ENCODE measurements around the gene TMEM178A. TPM values are rescaled to one million over a fixed set of nuclear protein-coding genes. Genes with fewer than 3 reads are reported as not detected.

TMEM178A gene
- total RNA-seq, 1 experiment from 2014 or later, result 7.5 TPM

DNA sequence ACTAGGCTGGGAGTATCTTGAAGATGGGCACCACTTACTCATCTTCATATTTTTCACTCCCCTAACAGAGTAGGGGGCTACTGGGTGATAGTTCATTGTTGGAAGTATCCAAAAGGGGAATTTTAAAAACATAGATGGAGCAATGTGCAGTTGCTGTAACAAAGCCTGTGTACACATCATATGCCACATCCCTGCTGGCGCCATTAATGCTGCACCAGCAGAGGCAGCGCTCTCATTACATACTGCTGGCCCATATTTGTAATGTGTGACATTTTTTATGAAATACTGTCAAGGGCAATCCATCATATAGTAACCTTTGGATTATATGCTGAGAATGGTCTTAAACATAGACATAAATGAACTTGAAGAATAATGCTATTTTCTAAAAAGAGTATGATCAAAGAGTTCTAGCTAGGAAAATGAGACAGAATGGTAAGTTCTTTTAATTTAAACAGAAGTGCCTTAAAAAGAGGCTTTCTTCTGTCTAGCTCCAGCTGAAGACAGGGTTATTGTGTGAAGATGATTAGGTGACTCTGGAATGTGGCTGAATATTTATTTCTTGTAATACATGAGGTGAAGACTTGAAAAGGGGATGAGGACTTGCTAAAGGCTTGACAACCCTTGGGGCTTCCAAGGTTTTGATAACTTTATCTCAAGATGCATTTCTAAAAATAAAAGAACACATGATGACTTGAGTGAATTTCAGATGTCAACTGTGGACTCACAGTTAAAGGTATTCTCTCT is 2.4 kb upstream of the TMEM178A start:
- Histone ChIP-seq H3K56ac (ENCODE audit: insufficient read length, low read depth, low read length) (no peak overlapping the region), H2BK5ac (ENCODE audit: insufficient read length, low read length) (no peak overlapping the region), H3T11ph (ENCODE audit: low read length) (no peak overlapping the region), H4K8ac (replicated peaks; ENCODE audit: insufficient read length, low read depth, low read length) (no peak overlapping the region), H4K91ac (ENCODE audit: insufficient read length, low read depth, low read length) (no peak overlapping the region), H2BK12ac (ENCODE audit: insufficient read length, low read depth, low read length) (no peak overlapping the region), H3K79me2 (ENCODE audit: insufficient read depth, low read length) (0 out of 2 replicates have a peak, but pooled peaks cover 4% of the 10 kb centered on the region), H4K5ac (ENCODE audit: insufficient read length, low read depth, low read length) (no peak overlapping the region), H2AFZ (ENCODE audit: low read length) (no peak overlapping the region), H3K23ac (ENCODE audit: insufficient read length, low read depth, low read length) (no peak overlapping the region), H3K23me2 (ENCODE audit: insufficient read length, low read depth, low read length, poor library complexity, severe bottlenecking) (peaks cover 14% of the 10 kb centered on the region), H2BK15ac (ENCODE audit: low read depth, low read length) (no peak overlapping the region), H3K9me3 (ENCODE audit: control insufficient read depth, low read depth, low read length) (no peaks in the 10 kb centered on the region), H2BK20ac (ENCODE audit: low read depth, low read length, poor library complexity, severe bottlenecking) (no peak overlapping the region), H3K9ac (ENCODE audit: extremely low read depth, insufficient read length, low read length) (no peak overlapping the region), H3K4me1 (ENCODE audit: insufficient read depth, low read length) (peaks cover 10% of the 10 kb centered on the region), H3K79me1 (ENCODE audit: insufficient read depth, low read depth, low read length, poor library complexity, severe bottlenecking) (no peaks in the 10 kb centered on the region), H3K4me2 (ENCODE audit: insufficient read depth, insufficient read length, low read length) (no peak overlapping the region), H3K4ac (ENCODE audit: low read depth, low read length) (no peak overlapping the region), H3K27ac (ENCODE audit: insufficient read length, low read depth, low read length) (no peak overlapping the region), H2AK5ac (ENCODE audit: insufficient read length, low read length) (no peak overlapping the region), H4K20me1 (ENCODE audit: control insufficient read depth, insufficient read depth, insufficient read length) (no peaks in the 10 kb centered on the region), H3K18ac (ENCODE audit: insufficient read length, low read depth, low read length) (no peak overlapping the region), H2BK120ac (ENCODE audit: low read depth, low read length, poor library complexity, severe bottlenecking) (no peak overlapping the region), H3K14ac (ENCODE audit: insufficient read depth, low read length) (no peak overlapping the region), H3K27me3 (ENCODE audit: insufficient read depth, low read length) (peaks cover 6% of the 10 kb centered on the region; the same call in 1 of the 2 replicates)
- Mint-ChIP-seq H3K27ac (no peak overlapping the region), H3K4me3 (no peak overlapping the region), H3K27me3 (ENCODE audit: low read depth) (peaks cover 37% of the 10 kb centered on the region), H3K9me3 (no peaks in the 10 kb centered on the region; a peak in 1 of 5 replicates), H3K4me1 (peaks cover 31 to 40% of the 10 kb centered on the region in 2 experiments), H3K36me3 (ENCODE audit: insufficient read depth in 1 of 3, low read depth in 3 of 3) (peaks cover 0 to 1% (median 0%) of the 10 kb centered on the region in 3 experiments; a peak in 2 of 7 replicates)
- no CpG with 5 or more reads among the region's 2 CpGs for WGBS (ENCODE audit: extremely low coverage, insufficient read length, low lambda C conversion rate)
- DNase-seq, result no peak
- TF ChIP-seq, protein P1, sequence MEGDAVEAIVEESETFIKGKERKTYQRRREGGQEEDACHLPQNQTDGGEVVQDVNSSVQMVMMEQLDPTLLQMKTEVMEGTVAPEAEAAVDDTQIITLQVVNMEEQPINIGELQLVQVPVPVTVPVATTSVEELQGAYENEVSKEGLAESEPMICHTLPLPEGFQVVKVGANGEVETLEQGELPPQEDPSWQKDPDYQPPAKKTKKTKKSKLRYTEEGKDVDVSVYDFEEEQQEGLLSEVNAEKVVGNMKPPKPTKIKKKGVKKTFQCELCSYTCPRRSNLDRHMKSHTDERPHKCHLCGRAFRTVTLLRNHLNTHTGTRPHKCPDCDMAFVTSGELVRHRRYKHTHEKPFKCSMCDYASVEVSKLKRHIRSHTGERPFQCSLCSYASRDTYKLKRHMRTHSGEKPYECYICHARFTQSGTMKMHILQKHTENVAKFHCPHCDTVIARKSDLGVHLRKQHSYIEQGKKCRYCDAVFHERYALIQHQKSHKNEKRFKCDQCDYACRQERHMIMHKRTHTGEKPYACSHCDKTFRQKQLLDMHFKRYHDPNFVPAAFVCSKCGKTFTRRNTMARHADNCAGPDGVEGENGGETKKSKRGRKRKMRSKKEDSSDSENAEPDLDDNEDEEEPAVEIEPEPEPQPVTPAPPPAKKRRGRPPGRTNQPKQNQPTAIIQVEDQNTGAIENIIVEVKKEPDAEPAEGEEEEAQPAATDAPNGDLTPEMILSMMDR (conservative IDR thresholded peaks at IDR 0.05), result no peak

Measured in H9 (cell line).